Activated naive CD4-positive, alpha-beta T cell treated with anti-CD3 and anti-CD28 coated beads, Interleukin-2, amount 50 U/mL, for 16 hours (primary cell): ENCODE results near the gene CCL21.

Experiments
- DNase-seq: peaks from one replicate; pipeline ENCODE4 v3.0.0-alpha.2; 2020

Gene CCL21

GRCh38 chr9:34665381-34666250, 44.3 kb downstream of the CCL21 start:
- DNase-seq: peak; percentile 79

- DNase-seq: no peak
These were observed 44.9 kb downstream of the CCL21 start for GRCh38 chr9:34665067-34665380.

DNA sequence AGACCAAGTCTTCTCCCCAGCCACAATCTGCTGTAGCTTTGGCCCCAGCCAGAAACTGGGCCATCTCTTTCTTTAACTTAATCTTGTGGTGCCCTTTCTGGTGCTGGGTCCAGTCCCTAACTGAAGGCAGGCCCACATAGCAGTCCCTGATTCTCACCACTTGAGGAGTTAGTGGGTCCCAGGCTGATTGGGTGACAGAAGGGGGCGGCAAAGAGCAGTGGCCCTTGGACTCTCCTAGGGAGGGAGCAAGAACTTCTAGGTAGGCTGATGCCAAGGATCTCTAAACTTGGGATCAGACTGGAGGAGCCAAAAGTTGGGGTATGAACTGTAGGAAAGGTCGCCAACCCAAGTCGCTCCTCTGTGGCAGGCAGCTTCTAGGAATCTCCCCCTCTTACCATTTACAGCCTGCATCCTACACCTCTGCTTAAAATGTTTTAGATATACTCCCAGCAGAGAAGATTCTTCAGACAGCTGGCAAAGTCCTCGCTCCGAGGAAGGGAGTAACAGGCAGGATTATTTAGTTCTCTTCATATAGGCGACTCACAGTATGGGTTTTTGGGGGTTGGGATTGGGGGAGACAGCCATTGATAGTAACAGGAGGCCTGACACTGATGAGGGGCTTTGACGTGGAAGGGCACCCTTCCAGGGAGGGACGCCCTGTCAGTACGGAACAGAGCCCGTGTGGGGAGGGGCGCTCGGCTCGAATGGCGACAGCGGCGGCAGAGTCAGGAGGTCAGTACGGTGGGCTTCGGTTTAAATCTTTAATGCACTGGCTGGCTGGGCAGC, 45.5 kb downstream of the CCL21 start:
- peak; percentile 62 for DNase-seq

DNA sequence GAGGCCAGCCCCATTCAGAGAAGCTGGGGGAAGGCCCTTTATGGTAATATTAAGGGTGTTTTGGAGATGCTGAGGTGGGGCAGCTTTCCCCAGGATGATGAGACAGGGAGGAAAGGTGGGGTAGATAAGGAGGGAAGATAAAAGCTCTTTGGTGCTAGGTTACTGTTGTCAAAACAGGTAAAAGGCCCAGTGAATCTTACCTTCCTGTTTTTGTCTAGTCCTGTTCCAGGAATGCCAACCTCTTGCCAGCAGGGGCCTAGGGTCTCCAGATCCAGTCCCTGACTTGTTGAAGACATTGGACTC, 46.7 kb downstream of the CCL21 start:
- no peak for DNase-seq

GRCh38 chr9:34662526-34663302, 47.2 kb downstream of the CCL21 start, which contains the start of gene CCL27:
Gene CCL27, minus strand, starts transcription at chr9:34662657. Its CDS starts 24 bp downstream, at chr9:34662633.
- DNase-seq: no peak

DNA sequence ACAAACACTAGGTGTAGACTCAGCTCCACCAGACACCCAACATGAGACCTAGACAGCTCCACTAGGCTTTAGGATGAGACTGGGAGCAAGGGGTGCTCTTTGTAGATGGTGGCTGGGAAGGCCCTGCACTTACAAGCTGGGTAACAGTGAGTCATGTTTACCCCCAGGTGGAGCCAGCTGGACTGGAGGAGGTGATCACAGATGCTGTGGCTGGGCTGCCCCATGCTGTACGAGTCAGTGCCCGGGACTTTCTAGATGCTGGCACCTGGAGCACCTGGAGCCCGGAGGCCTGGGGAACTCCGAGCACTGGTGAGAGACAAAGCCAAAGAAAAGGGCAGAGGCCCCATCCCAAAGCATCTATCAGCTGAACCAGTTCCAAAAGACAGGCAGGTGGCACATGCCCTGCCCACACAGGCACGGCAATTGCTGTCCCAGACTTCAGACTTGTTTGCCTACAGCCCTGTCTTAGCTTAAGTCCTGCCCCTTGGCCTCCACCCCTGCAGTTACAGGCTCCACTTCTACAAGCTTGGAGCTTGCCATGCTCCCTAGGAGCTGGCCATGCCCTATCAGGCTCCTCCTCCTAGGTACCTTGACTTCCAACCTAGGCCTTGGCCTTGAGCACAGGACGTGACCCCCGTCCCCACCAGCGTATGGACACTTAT, 50.2 kb downstream of the CCL21 start:
- DNase-seq: no peak
